ENCODE data around the gene CEP70.
"Not testable (repeated sequence)": the region's sequence is repeated elsewhere in the genome, so short reads cannot be mapped to it uniquely, and the experiment has no call there.

Gene CEP70

DNA sequence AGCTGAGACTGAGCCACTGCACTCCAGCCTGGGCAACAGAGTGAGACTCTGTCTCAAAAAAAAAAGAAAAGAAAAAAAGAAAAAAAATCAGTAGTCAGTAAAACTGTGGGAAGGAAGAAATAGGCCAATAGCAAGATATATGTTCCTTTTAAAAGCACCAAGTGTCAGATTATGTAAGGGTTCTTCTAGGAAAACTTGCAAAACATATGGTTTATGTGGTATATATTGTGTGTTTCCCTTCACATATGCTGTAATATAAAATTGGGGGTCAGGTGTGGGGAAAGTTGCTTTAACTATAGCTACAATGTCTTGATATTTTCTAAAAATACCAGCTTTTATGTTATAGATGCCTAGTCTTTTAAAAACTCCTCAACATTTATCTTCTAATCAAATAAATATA lies 95.1 kb downstream of the CEP70 start:
- no peak for DNase-seq

GRCh38 chr3:138497851-138498250 lies 96.2 kb downstream of the CEP70 start:
- DNase-seq, result no peak

DNA sequence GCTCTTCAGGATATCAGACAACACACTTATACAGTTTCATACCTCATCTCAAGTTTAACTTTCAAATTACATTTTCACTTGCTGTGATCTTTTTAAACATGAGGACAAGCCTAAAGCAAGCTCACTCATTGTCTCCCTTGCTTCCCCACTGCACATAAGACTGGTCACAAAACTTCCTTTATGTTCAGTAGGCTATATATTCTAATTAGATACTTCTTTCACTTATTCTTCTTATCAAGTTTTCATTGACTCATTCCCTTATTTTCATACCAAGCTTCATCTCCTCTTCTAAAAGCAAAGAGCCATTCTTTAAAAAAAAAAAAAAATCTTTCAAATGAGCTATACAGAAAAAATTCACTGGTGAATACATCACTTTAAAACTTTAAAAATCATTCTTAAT lies 97.0 kb downstream of the CEP70 start:
- no peak for DNase-seq

- no peak for DNase-seq
Measured at GRCh38 chr3:138496436-138496835, 97.6 kb downstream of the CEP70 start.

DNA sequence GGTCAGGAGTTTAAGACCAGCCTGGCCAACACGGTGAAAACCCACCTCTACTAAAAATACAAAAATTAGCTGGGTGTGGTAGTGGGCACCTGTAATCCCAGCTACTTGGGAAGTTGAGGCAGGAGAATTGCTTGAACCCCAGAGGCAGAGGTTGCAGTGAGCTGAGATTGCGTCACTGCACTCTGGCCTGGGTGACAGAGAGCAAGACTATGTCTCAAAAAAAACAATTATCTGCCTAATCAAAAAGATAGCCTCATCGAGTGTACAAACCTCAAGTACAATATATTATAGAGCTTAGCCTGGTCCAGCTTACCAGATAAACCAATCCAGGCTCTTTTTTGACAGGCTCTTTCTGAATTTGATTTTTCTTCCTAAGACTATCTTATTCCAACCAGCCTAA lies 98.4 kb downstream of the CEP70 start:
- not testable (repeated sequence) for DNase-seq

DNA sequence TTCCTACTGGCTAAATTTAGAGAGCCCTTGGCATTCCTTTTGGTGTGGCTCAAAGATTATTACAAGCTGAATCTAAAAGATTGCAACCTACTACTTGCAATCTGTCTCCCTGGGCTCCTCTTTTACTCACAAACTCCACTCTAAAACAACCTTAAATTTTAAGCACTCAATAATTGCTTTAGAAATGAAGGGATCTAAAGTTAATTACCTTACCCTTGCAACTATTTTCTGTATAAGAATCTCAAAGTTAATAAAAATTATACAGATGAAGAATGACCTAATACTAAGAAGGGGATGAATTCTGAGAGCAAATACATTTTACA lies 99.5 kb downstream of the CEP70 start:
- DNase-seq, result no peak

GRCh38 chr3:138493804-138494606 lies 100.1 kb downstream of the CEP70 start:
- DNase-seq, result no peak

- DNase-seq, result no peak
Measured at GRCh38 chr3:138492980-138493675, 100.9 kb downstream of the CEP70 start.

DNA sequence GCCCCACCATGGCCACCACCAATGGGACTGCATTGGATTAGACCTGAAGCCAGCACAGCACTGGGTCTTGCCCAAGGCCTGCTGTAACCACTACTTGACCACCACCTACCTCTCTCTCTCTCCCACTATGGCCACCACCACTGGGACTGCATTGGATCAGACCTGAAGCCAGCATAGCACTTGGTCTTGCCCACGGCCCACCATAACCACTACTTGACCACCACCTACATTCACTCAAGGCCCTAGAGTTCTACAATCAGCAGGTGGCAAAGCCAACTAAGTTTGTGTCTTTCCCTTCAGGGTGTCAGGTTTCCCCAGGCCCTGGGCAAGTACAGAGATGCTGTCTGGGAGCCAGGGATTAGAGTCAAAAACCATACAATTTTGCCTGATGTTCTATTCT lies 102.1 kb downstream of the CEP70 start:
- DNase-seq, result no peak

DNA sequence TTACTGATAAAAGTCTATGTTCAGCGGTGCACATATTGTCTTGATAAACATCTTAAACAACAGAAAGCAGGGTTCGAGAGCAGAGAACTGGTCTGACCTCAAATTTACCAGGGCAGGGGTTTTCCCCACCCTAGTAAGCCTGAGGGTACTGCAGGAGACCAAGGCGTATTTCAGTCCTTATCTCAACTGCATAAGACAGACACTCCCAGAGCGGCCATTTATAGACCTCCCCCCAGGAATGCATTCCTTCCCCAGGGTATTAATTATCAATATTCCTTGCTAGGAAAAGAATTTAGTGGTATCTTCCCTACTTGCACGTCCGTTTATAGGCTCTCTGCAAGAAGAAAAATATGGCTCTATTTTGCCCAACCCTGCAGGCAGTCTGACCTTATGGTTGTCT lies 107.5 kb downstream of the CEP70 start:
- not testable (repeated sequence) for DNase-seq

DNA sequence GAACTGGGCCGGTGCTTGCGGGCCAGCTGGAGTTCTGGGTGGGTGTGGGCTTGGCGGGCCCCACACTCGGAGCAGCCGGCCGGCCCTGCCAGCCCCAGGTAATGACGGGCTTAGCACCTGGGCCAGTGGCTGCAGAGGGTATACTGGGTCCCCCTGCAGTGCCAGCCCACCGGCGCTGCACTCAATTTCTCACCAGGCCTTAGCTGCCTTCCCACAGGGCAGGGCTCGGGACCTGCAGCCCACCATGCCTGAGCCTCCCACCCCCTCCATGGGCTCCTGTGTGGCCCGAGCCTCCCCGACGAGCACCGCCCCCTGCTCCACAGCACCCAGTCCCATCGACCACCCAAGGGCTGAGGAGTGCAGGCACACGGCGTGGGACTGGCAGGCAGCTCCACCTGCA lies 109.4 kb downstream of the CEP70 start:
- not testable (repeated sequence) for DNase-seq

DNA sequence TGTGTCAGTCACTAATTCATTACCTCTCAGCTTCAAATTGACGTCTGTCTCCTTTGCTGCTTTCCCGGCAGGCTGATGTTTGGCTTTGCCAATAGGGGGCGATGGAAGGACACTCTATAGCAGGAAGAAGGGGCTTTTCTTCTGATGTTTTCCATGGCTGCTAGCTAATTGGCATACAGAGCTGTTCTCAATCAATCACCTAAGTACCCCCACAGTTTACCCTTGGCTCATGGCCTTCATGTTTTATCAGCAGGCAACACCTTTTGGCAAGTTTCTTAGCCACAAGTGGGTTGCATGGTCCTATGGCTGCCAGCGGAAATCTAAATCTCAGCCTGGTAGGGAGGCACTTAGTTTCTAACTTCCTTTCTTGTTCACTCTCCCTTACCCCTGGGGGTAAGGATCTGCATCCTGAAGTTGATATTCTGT lies 114.6 kb downstream of the CEP70 start:
- peak; percentile 50 for DNase-seq

- no peak for DNase-seq
Measured at GRCh38 chr3:138477801-138478200, 116.3 kb downstream of the CEP70 start.

DNA sequence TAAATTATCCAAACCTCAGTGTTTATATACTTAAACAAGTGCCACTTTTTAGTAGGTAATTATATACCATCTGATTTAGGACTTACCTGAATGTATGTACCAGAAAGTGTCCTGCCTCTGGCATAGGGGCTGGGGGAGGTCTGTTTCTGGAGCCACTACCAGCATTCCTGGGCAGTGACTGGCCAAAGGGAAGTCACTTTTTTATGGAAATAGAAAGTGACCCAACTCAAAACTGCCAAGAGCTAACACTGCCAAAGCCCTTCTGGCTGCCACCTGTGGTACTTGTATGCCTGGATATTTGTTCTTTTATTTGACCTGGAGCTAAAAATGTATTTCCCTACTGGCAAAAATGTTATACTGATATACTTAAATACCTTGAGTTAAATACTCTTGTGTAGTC lies 116.9 kb downstream of the CEP70 start:
- no peak for DNase-seq

DNA sequence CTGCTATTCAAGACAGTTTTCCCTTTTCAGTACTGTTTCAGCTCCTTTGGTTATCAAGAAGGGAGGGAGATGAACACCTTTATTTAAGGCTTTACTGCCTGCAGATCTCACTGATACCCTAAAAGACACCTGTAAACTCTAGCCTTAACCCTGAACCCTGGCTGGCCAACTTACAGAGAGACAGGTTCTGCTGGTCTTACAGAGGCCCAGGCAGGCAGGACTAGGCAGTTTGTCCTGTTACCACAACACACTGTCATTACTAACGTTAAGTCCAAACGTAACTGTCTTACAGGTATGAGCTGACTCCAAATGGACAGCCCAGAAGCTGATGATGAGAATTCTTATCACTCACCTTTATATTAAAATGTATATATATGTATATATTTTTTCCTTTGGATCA lies 117.5 kb downstream of the CEP70 start:
- no peak for DNase-seq

DNA sequence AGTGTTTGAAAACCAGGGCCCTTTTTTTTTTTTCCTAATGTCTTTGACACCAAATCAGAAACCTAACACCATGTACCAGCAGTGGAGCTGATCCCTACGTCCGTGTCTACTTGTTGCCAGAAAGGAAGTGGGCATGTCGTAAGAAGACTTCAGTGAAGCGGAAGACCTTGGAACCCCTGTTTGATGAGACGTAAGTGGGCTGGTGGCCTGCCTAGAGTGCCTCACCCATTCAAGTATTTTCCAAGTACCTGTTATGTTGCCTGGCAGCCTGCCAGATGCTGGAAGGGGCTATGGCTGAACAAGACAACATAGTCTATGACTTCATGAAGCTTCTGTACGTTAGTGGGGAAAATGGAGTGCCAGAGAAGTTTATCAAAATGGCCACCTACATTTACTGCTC lies 119.9 kb downstream of the CEP70 start:
- DNase-seq, result no peak

DNA sequence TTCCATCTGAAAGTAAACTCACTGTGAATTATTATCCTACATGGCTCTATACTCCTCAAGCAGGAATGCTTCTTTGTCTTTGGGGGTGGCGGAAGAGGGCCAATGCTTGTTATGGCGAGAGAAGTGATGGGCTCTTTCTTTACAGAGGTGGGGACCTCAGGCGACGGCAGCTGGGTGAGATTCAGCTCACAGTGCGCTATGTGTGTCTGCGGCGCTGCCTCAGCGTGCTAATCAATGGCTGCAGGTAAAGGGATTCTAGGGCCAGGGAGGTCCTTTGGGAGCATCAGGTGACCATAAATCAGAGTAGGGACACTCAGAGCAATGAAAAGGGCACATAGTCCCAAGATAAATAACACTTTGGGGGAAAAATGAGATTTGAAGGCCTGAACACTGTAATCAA lies 120.7 kb downstream of the CEP70 start:
- no peak for DNase-seq

GRCh38 chr3:138472141-138472825 lies 121.8 kb downstream of the CEP70 start:
- DNase-seq, result no peak

DNA sequence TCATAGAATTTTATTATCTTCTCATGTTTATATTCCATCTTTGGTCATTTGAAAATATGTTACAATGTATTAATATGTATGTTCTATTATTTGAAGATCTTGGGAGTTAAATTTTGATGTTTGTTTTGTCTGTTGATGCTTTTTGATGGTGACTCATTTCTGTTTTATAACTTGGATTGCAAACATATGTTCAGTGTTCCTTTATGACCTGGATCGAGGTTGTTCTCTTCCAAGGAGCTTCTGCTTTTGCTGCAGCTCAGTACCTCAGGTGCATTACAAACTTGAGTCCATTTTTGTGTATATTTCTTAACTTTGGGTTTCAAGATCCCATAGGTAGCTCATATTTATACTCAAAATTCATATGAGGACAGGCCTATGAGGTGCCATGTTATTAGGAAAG lies 122.6 kb downstream of the CEP70 start:
- DNase-seq, result no peak

DNA sequence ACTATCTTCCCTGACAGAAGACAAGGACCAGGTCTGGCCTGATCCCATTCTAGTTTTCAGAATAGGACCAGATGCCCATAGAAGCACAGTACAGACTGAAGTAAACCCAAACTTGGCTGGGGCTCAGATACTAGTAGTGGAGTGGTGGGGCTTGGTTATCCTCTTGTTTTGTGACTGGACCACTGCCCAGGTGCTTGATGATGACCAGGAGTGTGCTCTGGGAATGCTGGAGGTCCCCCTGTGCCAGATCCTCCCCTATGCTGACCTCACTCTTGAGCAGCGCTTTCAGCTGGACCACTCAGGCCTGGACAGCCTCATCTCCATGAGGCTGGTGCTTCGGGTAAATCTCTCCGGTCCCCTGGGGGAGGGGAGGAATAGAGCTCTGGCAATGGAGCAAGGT lies 123.4 kb downstream of the CEP70 start:
- DNase-seq, result no peak

GRCh38 chr3:138469874-138470273 lies 124.2 kb downstream of the CEP70 start:
- no peak for DNase-seq

DNA sequence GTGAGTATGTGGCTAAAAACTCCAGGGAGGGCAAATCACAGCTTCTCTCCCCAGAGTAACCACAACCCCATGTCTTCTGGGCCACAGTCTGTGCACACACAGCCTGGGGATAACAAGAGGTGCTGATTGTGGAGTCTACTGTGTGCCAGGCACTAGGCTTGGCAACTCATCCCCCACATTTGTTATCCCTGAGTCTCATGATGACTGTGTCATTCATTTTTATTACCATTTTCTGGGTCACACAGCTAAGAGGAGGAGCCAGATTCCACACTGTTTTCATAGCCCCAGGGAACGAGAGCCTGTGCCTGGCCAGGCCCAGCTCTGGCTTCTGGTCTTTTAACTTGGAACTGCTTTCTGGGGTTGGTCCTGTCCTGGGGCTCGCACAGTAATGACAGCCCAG lies 125.2 kb downstream of the CEP70 start:
- DNase-seq, result peak; percentile 1

DNA sequence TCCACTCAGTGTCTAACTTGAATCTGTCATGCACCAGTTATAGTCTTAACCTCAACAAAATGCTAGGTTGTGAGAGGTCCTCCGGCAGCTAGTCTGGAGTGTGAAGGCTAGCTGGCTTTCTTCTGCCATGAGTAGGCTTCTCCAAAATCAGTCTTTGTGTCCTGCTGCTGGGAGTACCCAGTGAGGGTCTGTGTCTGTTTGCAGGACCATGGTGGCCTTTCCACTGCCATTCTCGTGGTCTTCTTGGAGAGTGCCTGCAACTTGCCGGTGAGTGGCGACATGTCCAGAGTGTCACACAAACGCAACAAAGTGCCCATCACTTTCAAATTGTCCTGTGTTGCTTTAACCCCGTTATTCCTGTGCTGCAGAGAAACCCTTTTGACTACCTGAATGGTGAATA lies 125.6 kb downstream of the CEP70 start:
- DNase-seq, result no peak

DNA sequence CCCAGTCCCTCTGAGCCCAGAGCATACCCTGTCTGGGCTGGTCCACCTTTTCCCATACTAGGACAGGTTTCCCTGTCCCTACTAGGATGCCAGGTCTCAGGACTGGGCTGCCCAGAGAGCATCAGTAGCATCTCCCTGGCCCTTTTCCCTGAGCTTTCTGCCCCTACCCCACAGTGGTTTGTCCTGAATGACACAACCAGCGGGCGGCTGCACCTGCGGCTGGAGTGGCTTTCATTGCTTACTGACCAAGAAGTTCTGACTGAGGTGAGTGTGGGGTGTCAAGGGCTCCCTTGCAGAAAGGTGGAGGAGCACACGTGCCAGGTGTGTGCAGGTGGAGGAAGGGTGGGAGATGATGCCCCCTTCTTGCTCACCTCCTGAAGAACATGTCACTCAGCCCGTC lies 126.1 kb downstream of the CEP70 start:
- DNase-seq, result no peak

Measured in NCI-H69 (cell line).